Panc1 (cell line): ENCODE results near the gene RTL5. TPM values are rescaled to one million over a fixed set of nuclear protein-coding genes. Genes with fewer than 3 reads are reported as not detected.

Source experiments
- ATAC-seq: fragments of 200-7000 bp; cut with Tn5 transposase; 2 replicates; pipeline ENCODE4 v1.9.1; 2020; ENCODE audit warnings: mild to moderate bottlenecking, moderate library complexity
- BruUV-seq: library from RNA; stranded (reverse); fragments of 400-500 nt; replicated peaks from 2 replicates; lab custom pipeline; 2021; lab: Mats Ljungman, UMichigan
- CTCF ChIA-PET: fragments of 300-600 bp; sonication (Branson Sonifier 250); formaldehyde crosslinking; loops from one replicate; lab custom pipeline; 2022; ENCODE audit warnings: antibody characterized with exemption; lab: Charles Lee
- POLR2A ChIA-PET: fragments of 300-600 bp; sonication (Branson Sonifier 250); formaldehyde crosslinking; loops from one replicate; lab custom pipeline; 2022; ENCODE audit warnings: antibody characterized with exemption; lab: Charles Lee
- DNase-seq: peaks from one replicate; pipeline ENCODE4 v3.0.0-alpha.2; 2010; ENCODE audit warnings: low read depth, low spot score
- H3K27ac ChIP-seq: 2 replicates; pipeline ENCODE4 v1.5.1; 2011; ENCODE audit warnings: mild to moderate bottlenecking, low read length, inconsistent platforms
- H3K27me3 ChIP-seq: fragments of 200-500 bp; sonication (Bioruptor generic); 2 replicates; pipeline ENCODE4 v1.6.0; 2014; ENCODE audit warnings: low read length, inconsistent platforms; ENCODE audit not compliant: control insufficient read depth, insufficient read depth
- H3K36me3 ChIP-seq: fragments of 200-500 bp; sonication (Bioruptor generic); 2 replicates; pipeline ENCODE4 v1.5.1; 2014; ENCODE audit warnings: inconsistent platforms, mild to moderate bottlenecking, low read length, moderate library complexity; ENCODE audit not compliant: control insufficient read depth, insufficient read depth
- H3K4me1 ChIP-seq: 2 replicates; pipeline ENCODE4 v1.5.1; 2011; ENCODE audit warnings: inconsistent platforms, mild to moderate bottlenecking, low read length, moderate library complexity; ENCODE audit not compliant: control insufficient read depth, insufficient read depth
- H3K4me3 ChIP-seq, 2 experiments: 2 replicates each; pipeline ENCODE4 v1.5.1; 2011 to 2012; ENCODE audit warnings: low read depth in 2 of 2, low read length in 2 of 2, mild to moderate bottlenecking in 2 of 2, inconsistent platforms in 1 of 2, moderate library complexity in 1 of 2
- H3K9me3 ChIP-seq: fragments of 200-500 bp; sonication (Bioruptor generic); 2 replicates; pipeline ENCODE4 v1.5.1; 2014; ENCODE audit warnings: low read depth, mild to moderate bottlenecking, inconsistent platforms, low read length, moderate library complexity; ENCODE audit not compliant: control insufficient read depth, insufficient read depth
- CTCF ChIP-seq: fragments of 450-650 bp; IDR thresholded peaks from 2 replicates; pipeline ENCODE4 v1.5.1; 2017; ENCODE audit warnings: mild to moderate bottlenecking
- POLR2AphosphoS5 ChIP-seq: IDR thresholded peaks from 2 replicates; pipeline ENCODE4 v1.6.1; 2012; ENCODE audit warnings: mild to moderate bottlenecking, low read depth, low read length, moderate library complexity
- REST ChIP-seq, 2 experiments: IDR thresholded peaks; 2 replicates each; pipeline ENCODE4 v1.6.1; 2011 to 2012; ENCODE audit warnings: low read depth in 2 of 2, control low read depth in 1 of 2, low read length in 1 of 2, mild to moderate bottlenecking in 1 of 2, moderate library complexity in 1 of 2; ENCODE audit not compliant: insufficient read depth in 1 of 2
- SIN3A ChIP-seq: IDR thresholded peaks from 2 replicates; pipeline ENCODE4 v1.6.1; 2012; ENCODE audit warnings: low read depth, mild to moderate bottlenecking, low read length, moderate library complexity, borderline replicate concordance; ENCODE audit not compliant: insufficient read depth
- TCF7L2 ChIP-seq: IDR thresholded peaks from 2 replicates; pipeline ENCODE4 v1.6.1; 2011; ENCODE audit warnings: mild to moderate bottlenecking, low read depth, low read length, inconsistent platforms
- in situ Hi-C: cut with HindIII; loops from 2 replicates; pipeline ENCODE4 v1.10.0; 2016; ENCODE audit warnings: low sequenced_read_pairs, low pct_unique_long_range_greater_than_20kb
- intact Hi-C: fragments of 100-400 bp; cut with micrococcal nuclease; formaldehyde crosslinking; loops from one replicate; pipeline ENCODE4 v1.10.0; 2022; ENCODE audit not compliant: unreplicated experiment
- total RNA-seq: library from RNA; stranded (reverse); gene quantifications from one replicate; pipeline ENCODE4 v1.2.1, GENCODE V29; 2021; ENCODE audit not compliant: unreplicated experiment

The RTL5 gene
- total RNA-seq, 1 experiment from 2014 or later: 11.0 TPM

- no peak for ATAC-seq
Observed at GRCh38 chrX:72142094-72142793, 10.5 kb upstream of the RTL5 start.

GRCh38 chrX:72141372-72142004 lies 9.8 kb upstream of the RTL5 start:
- ChIA-PET POLR2A (no interaction called here), CTCF (no interaction called here)
- intact Hi-C loops (no loop called here), in situ Hi-C loops (no loop called here)
- Histone ChIP-seq H3K27me3 (no peaks in the 10 kb centered on the region), H3K27ac (no peak overlapping the region), H3K9me3 (no peaks in the 10 kb centered on the region), H3K36me3 (no peaks in the 10 kb centered on the region), H3K4me3 (no peak overlapping the region), H3K4me1 (no peaks in the 10 kb centered on the region)
- DNase-seq: no peak
- BruUV-seq: no TSS peak
- ATAC-seq: no peak
- no peak for TF ChIP-seq CTCF
- TF ChIP-seq POLR2AphosphoS5: no peak
- TF ChIP-seq REST (IDR thresholded peaks at IDR 0.05; ENCODE audit: insufficient read depth in 1 of 2, low read depth in 2 of 2, low read length in 1 of 2): no peak
- no peak for TF ChIP-seq SIN3A

More at GRCh38 chrX:72142094-72142793, 10.5 kb upstream of the RTL5 start:
- Histone ChIP-seq H3K27ac (no peak overlapping the region), H3K9me3 (no peaks in the 10 kb centered on the region), H3K36me3 (no peaks in the 10 kb centered on the region), H3K4me1 (no peaks in the 10 kb centered on the region), H3K27me3 (no peaks in the 10 kb centered on the region), H3K4me3 (no peak overlapping the region)
- DNase-seq: no peak
- POLR2A ChIA-PET: no interaction called here
- TF ChIP-seq SIN3A (no peak), TCF7L2 (no peak), POLR2AphosphoS5 (no peak), CTCF (no peak), REST (IDR thresholded peaks at IDR 0.05; ENCODE audit: insufficient read depth in 1 of 2, low read depth in 2 of 2, low read length in 1 of 2) (no peak)
- BruUV-seq: no TSS peak
- intact Hi-C loops: no loop called here
- CTCF ChIA-PET: no interaction called here
- in situ Hi-C loops: no loop called here
